Stomach (tissue), 9 donors: ENCODE data around the gene GLT8D1. TPM values are rescaled to one million over a fixed set of nuclear protein-coding genes. Genes with fewer than 3 reads are reported as not detected.

Source experiments
- DNase-seq, 2 donors: peaks; one replicate each; pipeline versions ENCODE4 v3.0.0 to v3.0.0-alpha.2; 2013 to 2019
- H3K27ac ChIP-seq, 5 donors: fragments of 200-600 bp in 4 of 5; sonication (generic) in 4 of 5; one replicate each; pipeline ENCODE4 v1.5.1; 2013 to 2019; ENCODE audit warnings: mild to moderate bottlenecking in 1 of 5, moderate library complexity in 1 of 5
- H3K27me3 ChIP-seq, 3 donors: fragments of 200-600 bp; sonication (generic); one replicate each; pipeline ENCODE4 v1.5.1; 2017 to 2019; ENCODE audit warnings: mixed run types in 1 of 3
- H3K36me3 ChIP-seq, 4 donors: fragments of 200-600 bp; sonication (generic); 1 replicate in 3 of 4; 2 replicates in 1 of 4; pipeline ENCODE4 v1.5.1; 2016 to 2019
- H3K4me1 ChIP-seq, 4 donors: fragments of 200-600 bp; sonication (generic); one replicate each; pipeline ENCODE4 v1.5.1; 2016 to 2019
- H3K4me3 ChIP-seq, 4 donors: fragments of 200-600 bp; sonication (generic) in 3 of 4; one replicate each; pipeline ENCODE4 v1.5.1; 2016 to 2019; ENCODE audit warnings: mild to moderate bottlenecking in 1 of 4
- H3K9me3 ChIP-seq, 4 donors: fragments of 200-600 bp; sonication (generic); one replicate each; pipeline ENCODE4 v1.5.1; 2016 to 2019
- EP300 ChIP-seq: sonication (generic); formaldehyde crosslinking; IDR thresholded peaks from one replicate; pipeline ENCODE4 v1.6.1; 2017; ENCODE audit warnings: antibody characterized with exemption
- POLR2A ChIP-seq, 4 donors: fragments of 450-650 bp; IDR thresholded peaks; one replicate each; pipeline ENCODE4 v1.6.1; 2016; ENCODE audit warnings: antibody characterized with exemption in 4 of 4, control low read depth in 2 of 4, mild to moderate bottlenecking in 1 of 4, moderate library complexity in 1 of 4
- POLR2AphosphoS5 ChIP-seq, 3 donors: sonication (generic); formaldehyde crosslinking; IDR thresholded peaks; one replicate each; pipeline ENCODE4 v1.6.1; 2016; ENCODE audit warnings: antibody characterized with exemption in 3 of 3
- WGBS, 5 donors: extraction: QIAGEN DNeasy Blood & Tissue Kit in 3 of 5; methylation state at CpG; one replicate each; pipeline versions ENCODE4 v1.1.5 to v1.1.7; 2013 to 2018; 5-methylcytosine and 5-hydroxymethylcytosine counted together
- intact Hi-C: fragments of 100-400 bp; cut with DNase I; formaldehyde crosslinking; loops from one replicate; pipeline ENCODE4 v1.15.1; 2023; ENCODE audit warnings: low total_unique reads
- polyA plus RNA-seq, 3 donors: library from polyadenylated mRNA; stranded (reverse); fragments of 200-250 nt; gene quantifications; one replicate each; pipeline ENCODE4 v1.2.3, GENCODE V29; 2013
- small RNA-seq, 4 donors: library from RNA; depleted of rRNA; stranded (forward); fragments of <200 nt; gene quantifications; one replicate each; pipeline ENCODE3, GENCODE V24; 2016
- total RNA-seq, 5 donors: library from RNA; depleted of rRNA; stranded (reverse); fragments of >200 nt; gene quantifications; one replicate each; pipeline versions ENCODE4 v1.1.0 to v1.2.3, GENCODE V29; 2014 to 2016
- TF ChIP-seq, protein P1 (sequence below), 7 experiments: fragments of 450-650 bp in 4 of 7; fragments of 200-600 bp in 3 of 7; sonication (generic) in 3 of 7; IDR thresholded peaks; one replicate each; pipeline ENCODE4 v1.5.1; 2016 to 2019; ENCODE audit warnings: antibody characterized with exemption in 7 of 7, control low read depth in 2 of 7, mild to moderate bottlenecking in 1 of 7
- donor health status: healthy with polysubstance abuse.
- donor health status: Bipolar disorder and iron deficiency.
- donor health status: healthy.

GLT8D1 gene
- total and polyA plus RNA-seq, 8 donors, result 9.4 to 81.9 (median 24.1) TPM

- H3K27ac ChIP-seq, result no peak overlapping the region
- WGBS, 5 donors, result 86 to 91% (median 89%) methylated on average over 6 of the region's 6 CpGs
- DNase-seq, result no peak
- H3K9me3 ChIP-seq, result no peaks in the 10 kb centered on the region
- intact Hi-C loops, result no loop called here
- peaks cover 28 to 100% (median 93%) of the 10 kb centered on the region in 4 donors for H3K36me3 ChIP-seq
- no peaks in the 10 kb centered on the region for H3K4me1 ChIP-seq
- H3K27me3 ChIP-seq, result no peaks in the 10 kb centered on the region
- H3K4me3 ChIP-seq, result no peak overlapping the region
- TF ChIP-seq POLR2A (IDR thresholded peaks at IDR 0.05) (no peak), POLR2AphosphoS5 (IDR thresholded peaks at IDR 0.05) (no peak), EP300 (no peak)
- TF ChIP-seq, protein P1, sequence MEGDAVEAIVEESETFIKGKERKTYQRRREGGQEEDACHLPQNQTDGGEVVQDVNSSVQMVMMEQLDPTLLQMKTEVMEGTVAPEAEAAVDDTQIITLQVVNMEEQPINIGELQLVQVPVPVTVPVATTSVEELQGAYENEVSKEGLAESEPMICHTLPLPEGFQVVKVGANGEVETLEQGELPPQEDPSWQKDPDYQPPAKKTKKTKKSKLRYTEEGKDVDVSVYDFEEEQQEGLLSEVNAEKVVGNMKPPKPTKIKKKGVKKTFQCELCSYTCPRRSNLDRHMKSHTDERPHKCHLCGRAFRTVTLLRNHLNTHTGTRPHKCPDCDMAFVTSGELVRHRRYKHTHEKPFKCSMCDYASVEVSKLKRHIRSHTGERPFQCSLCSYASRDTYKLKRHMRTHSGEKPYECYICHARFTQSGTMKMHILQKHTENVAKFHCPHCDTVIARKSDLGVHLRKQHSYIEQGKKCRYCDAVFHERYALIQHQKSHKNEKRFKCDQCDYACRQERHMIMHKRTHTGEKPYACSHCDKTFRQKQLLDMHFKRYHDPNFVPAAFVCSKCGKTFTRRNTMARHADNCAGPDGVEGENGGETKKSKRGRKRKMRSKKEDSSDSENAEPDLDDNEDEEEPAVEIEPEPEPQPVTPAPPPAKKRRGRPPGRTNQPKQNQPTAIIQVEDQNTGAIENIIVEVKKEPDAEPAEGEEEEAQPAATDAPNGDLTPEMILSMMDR (IDR thresholded peaks at IDR 0.05), result no peak
These were observed 60.0 kb downstream of the GLT8D1 start for GRCh38 chr3:52645549-52645948.

Small RNA genes lying within 50 kb of the gene (small RNA-seq; reads per million reads assigned to genes)
- gene AC006254.2 (0 reads per million in 4 donors), gene RF00569 (4,850 to 17,577 (median 6,137) reads per million in 4 donors), gene RF01183 (0 reads per million in 4 donors), gene SNORD19 (0 to 0.15 (median 0) reads per million in 4 donors), gene SNORD19B (0 reads per million in 4 donors), gene SNORD69 (4,736 to 8,950 (median 5,844) reads per million in 4 donors)

Other genes starting within 250 kb of the GLT8D1 start
- gene STAB1, start 210.5 kb downstream of the GLT8D1 start, total RNA-seq, result 100 to 1,000 TPM in 2 of 5 donors, 10 to 100 TPM in 3; 51.6 to 295 (median 79.9) TPM
- gene STAB1, start 210.5 kb downstream of the GLT8D1 start, polyA plus RNA-seq, result 10 to 100 TPM; 33.7 to 55.3 (median 48.6) TPM
- gene NT5DC2, start 171.9 kb downstream of the GLT8D1 start, total RNA-seq, result 10 to 100 TPM in 4 of 5 donors, 1 to 10 TPM in 1; 4.6 to 26.8 (median 19.5) TPM
- gene NT5DC2, start 171.9 kb downstream of the GLT8D1 start, polyA plus RNA-seq, result 10 to 100 TPM; 15.6 to 56.2 (median 27.7) TPM
- gene UQCC5, start 169.2 kb downstream of the GLT8D1 start, total RNA-seq, result 10 to 100 TPM in 1 of 5 donors, 1 to 10 TPM in 2, not detected in 2; 1.3 to 26.3 (median 2.8) TPM
- gene UQCC5, start 169.2 kb downstream of the GLT8D1 start, polyA plus RNA-seq, result 10 to 100 TPM; 22.7 to 58.5 (median 25.3) TPM
- 100 to 1,000 TPM in 3 of 5 donors, 10 to 100 TPM in 2; 55.0 to 130 (median 105) TPM for gene PBRM1, start 19.9 kb downstream of the GLT8D1 start, total RNA-seq
- 1 to 10 TPM; 6.0 to 8.4 (median 7.8) TPM for gene PBRM1, start 19.9 kb downstream of the GLT8D1 start, polyA plus RNA-seq
- 100 to 1,000 TPM in 1 of 5 donors, 10 to 100 TPM in 3, 1 to 10 TPM in 1; 5.8 to 114 (median 88.9) TPM for gene GNL3, start 19.8 kb downstream of the GLT8D1 start, total RNA-seq
- 10 to 100 TPM; 37.9 to 69.1 (median 55.3) TPM for gene GNL3, start 19.8 kb downstream of the GLT8D1 start, polyA plus RNA-seq
- gene SPCS1, start 315 bp upstream of the GLT8D1 start, total RNA-seq, result 100 to 1,000 TPM in 1 of 5 donors, 10 to 100 TPM in 2, 1 to 10 TPM in 1, under 1 TPM in 1; 0.58 to 332 (median 57.5) TPM
- 100 to 1,000 TPM; 108 to 148 (median 118) TPM for gene SPCS1, start 315 bp upstream of the GLT8D1 start, polyA plus RNA-seq
- 10 to 100 TPM in 4 of 5 donors, 1 to 10 TPM in 1; 7.1 to 30.7 (median 24.2) TPM for gene NEK4, start 65.1 kb upstream of the GLT8D1 start, total RNA-seq
- 1 to 10 TPM; 4.3 to 8.2 (median 6.3) TPM for gene NEK4, start 65.1 kb upstream of the GLT8D1 start, polyA plus RNA-seq
- gene ITIH1, start 71.8 kb upstream of the GLT8D1 start, total RNA-seq, result not detected
- gene ITIH1, start 71.8 kb upstream of the GLT8D1 start, polyA plus RNA-seq, result 1 to 10 TPM in 1 of 3 donors, not detected in 2; 1.9 TPM
- 100 to 1,000 TPM in 1 of 5 donors, 1 to 10 TPM in 3, not detected in 1; 1.1 to 210 (median 6.4) TPM for gene ITIH3, start 89.0 kb upstream of the GLT8D1 start, total RNA-seq
- 10 to 100 TPM in 1 of 3 donors, under 1 TPM in 1, not detected in 1; 0.19 to 14.4 TPM for gene ITIH3, start 89.0 kb upstream of the GLT8D1 start, polyA plus RNA-seq
- gene ITIH4, start 124.9 kb upstream of the GLT8D1 start, total RNA-seq, result 100 to 1,000 TPM in 1 of 5 donors, 10 to 100 TPM in 2, 1 to 10 TPM in 2; 1.7 to 300 (median 20.9) TPM
- gene ITIH4, start 124.9 kb upstream of the GLT8D1 start, polyA plus RNA-seq, result 10 to 100 TPM in 2 of 3 donors, 1 to 10 TPM in 1; 7.1 to 41.7 (median 16.2) TPM
- gene MUSTN1, start 129.2 kb upstream of the GLT8D1 start, total RNA-seq, result 10 to 100 TPM in 1 of 5 donors, 1 to 10 TPM in 2, not detected in 2; 1.8 to 24.1 (median 4.5) TPM
- gene MUSTN1, start 129.2 kb upstream of the GLT8D1 start, polyA plus RNA-seq, result 10 to 100 TPM; 12.9 to 45.5 (median 17.9) TPM
- 100 to 1,000 TPM in 1 of 5 donors, 10 to 100 TPM in 3, 1 to 10 TPM in 1; 10.0 to 121 (median 20.1) TPM for gene STIMATE, start 191.8 kb upstream of the GLT8D1 start, total RNA-seq
- gene STIMATE, start 191.8 kb upstream of the GLT8D1 start, polyA plus RNA-seq, result 10 to 100 TPM in 1 of 3 donors, 1 to 10 TPM in 2; 4.9 to 13.3 (median 5.1) TPM